HepG2 (cell line): ENCODE results near the gene NPY. TPM values are rescaled to one million over a fixed set of nuclear protein-coding genes. Genes with fewer than 3 reads are reported as not detected.

Experiments used
- ATAC-seq: fragments of 200-7000 bp; cut with Tn5 transposase; 3 replicates; pipeline ENCODE4 v1.9.1; 2020; ENCODE audit warnings: mild to moderate bottlenecking, moderate library complexity
- BruUV-seq: library from RNA; stranded (reverse); fragments of 400-500 nt; replicated peaks from 2 replicates; lab custom pipeline; 2021; lab: Mats Ljungman, UMichigan
- CTCF ChIA-PET: fragments of 300-600 bp; formaldehyde crosslinking; extraction: SDS; loops from one replicate; lab custom pipeline; 2021; ENCODE audit warnings: low total read pairs, inconsistent platforms, low intra/inter-chr PET ratio; lab: Yijun Ruan, JAX
- POLR2A ChIA-PET: fragments of 350-600 bp; sonication (Branson Sonifier 250); formaldehyde crosslinking; loops from one replicate; lab custom pipeline; 2020; ENCODE audit warnings: antibody characterized with exemption, inconsistent platforms; lab: Yijun Ruan, JAX
- DNase-seq: peaks from one replicate; pipeline ENCODE4 v3.0.0-alpha.2; 2015; ENCODE audit warnings: low spot score
- FAIRE-seq: peaks from 3 replicates; lab custom pipeline; 2011; peaks lifted over from hg19 to GRCh38; lab: Jason Lieb, UNC
- H2AFZ ChIP-seq: one replicate; pipeline ENCODE4 v1.6.1; 2011; ENCODE audit warnings: low read length, inconsistent platforms
- H3K27ac ChIP-seq: fragments of 300-600 bp; 3 replicates; pipeline ENCODE4 v1.8.0; 2011; ENCODE audit warnings: mixed run types, mild to moderate bottlenecking, mixed read lengths, low read length, inconsistent platforms; ENCODE audit not compliant: insufficient read depth; ENCODE audit errors: extremely low read length
- H3K27me3 ChIP-seq, 2 experiments: fragments of 200-600 bp in 1 of 2; 2 replicates in 1 of 2; 3 replicates in 1 of 2; pipeline versions ENCODE4 v1.6.0 to v1.8.0; 2011; ENCODE audit warnings: low read length in 2 of 2, mild to moderate bottlenecking in 2 of 2, moderate library complexity in 2 of 2, inconsistent platforms in 1 of 2; ENCODE audit not compliant: insufficient read depth in 2 of 2, control insufficient read depth in 1 of 2
- H3K36me3 ChIP-seq, 2 experiments: fragments of 200-600 bp in 1 of 2; replicated peaks in 1 of 2; 2 replicates in 1 of 2; 3 replicates in 1 of 2; pipeline versions ENCODE4 v1.5.1 to v1.8.0; 2011; ENCODE audit warnings: low read length in 2 of 2, inconsistent platforms in 1 of 2; ENCODE audit not compliant: insufficient read depth in 2 of 2, control insufficient read depth in 1 of 2
- H3K4me1 ChIP-seq: 2 replicates; pipeline ENCODE4 v1.5.1; 2012; ENCODE audit warnings: low read length, inconsistent platforms; ENCODE audit not compliant: insufficient read depth
- H3K4me2 ChIP-seq: 2 replicates; pipeline ENCODE4 v1.6.0; 2011; ENCODE audit warnings: low read depth, low read length, inconsistent platforms
- H3K4me3 ChIP-seq, 3 experiments: fragments of 200-600 bp in 1 of 3; sonication (generic), shearing (Covaris generic) in 1 of 3; replicated peaks in 1 of 3; 2 replicates each; pipeline ENCODE4 v1.5.1; 2011 to 2016; ENCODE audit warnings: low read length in 3 of 3, inconsistent platforms in 2 of 3, low read depth in 2 of 3, mild to moderate bottlenecking in 2 of 3, control low read depth in 1 of 3, mixed read lengths in 1 of 3; ENCODE audit not compliant: insufficient read depth in 1 of 3
- H3K79me2 ChIP-seq: one replicate; pipeline ENCODE4 v1.6.1; 2011; ENCODE audit warnings: low read length, inconsistent platforms; ENCODE audit not compliant: insufficient read depth
- H3K9ac ChIP-seq: 2 replicates; pipeline ENCODE4 v1.6.0; 2011; ENCODE audit warnings: mild to moderate bottlenecking, low read depth, low read length, inconsistent platforms; ENCODE audit not compliant: insufficient read depth
- H3K9me3 ChIP-seq: 2 replicates; pipeline ENCODE4 v1.5.1; 2012; ENCODE audit warnings: mild to moderate bottlenecking, low read length
- H4K20me1 ChIP-seq: 2 replicates; pipeline ENCODE4 v1.6.0; 2011; ENCODE audit warnings: inconsistent platforms, mild to moderate bottlenecking, low read length, moderate library complexity; ENCODE audit not compliant: insufficient read depth
- HMG20B ChIP-seq: conservative IDR thresholded peaks from 2 replicates; pipeline ENCODE4 v1.6.1; 2016; ENCODE audit warnings: missing genetic modification reagents, missing compliant biosample characterization
- MAFK ChIP-seq, 2 experiments: IDR thresholded peaks in 1 of 2; conservative IDR thresholded peaks in 1 of 2; 2 replicates each; pipeline ENCODE4 v1.6.1; 2011; ENCODE audit warnings: improper control_type of control experiment in 2 of 2, low read length in 2 of 2
- PLSCR1 ChIP-seq: sonication (generic); formaldehyde crosslinking; IDR thresholded peaks from 2 replicates; pipeline ENCODE4 v1.5.0; 2020; ENCODE audit warnings: missing genetic modification reagents, mild to moderate bottlenecking, borderline replicate concordance
- RAD51 ChIP-seq: fragments of 450-650 bp; IDR thresholded peaks from 2 replicates; pipeline ENCODE4 v1.6.1; 2016; ENCODE audit warnings: borderline replicate concordance
- TAF1 ChIP-seq: sonication (generic); formaldehyde crosslinking; IDR thresholded peaks from 2 replicates; pipeline ENCODE4 v1.4.0; 2020; ENCODE audit warnings: missing genetic modification reagents
- ZBTB3 ChIP-seq: sonication (generic); formaldehyde crosslinking; IDR thresholded peaks from 2 replicates; pipeline ENCODE4 v1.4.0; 2020; ENCODE audit warnings: low read depth, mild to moderate bottlenecking, moderate library complexity, missing genetic modification reagents, borderline replicate concordance
- ZBTB7B ChIP-seq: sonication (generic); formaldehyde crosslinking; IDR thresholded peaks from 2 replicates; pipeline ENCODE4 v1.4.0; 2020; ENCODE audit warnings: missing genetic modification reagents
- ZNF124 ChIP-seq: sonication (generic); formaldehyde crosslinking; IDR thresholded peaks from 2 replicates; pipeline ENCODE4 v1.4.0; 2020; ENCODE audit warnings: missing genetic modification reagents
- ZNF234 ChIP-seq: sonication (generic); formaldehyde crosslinking; conservative IDR thresholded peaks from 2 replicates; pipeline ENCODE4 v1.5.1; 2020; ENCODE audit warnings: mild to moderate bottlenecking, missing genetic modification reagents
- ZNF275 ChIP-seq: sonication (generic); formaldehyde crosslinking; IDR thresholded peaks from 2 replicates; pipeline ENCODE4 v1.8.0; 2022; ENCODE audit warnings: missing genetic modification reagents, mild to moderate bottlenecking, inconsistent platforms, borderline replicate concordance
- ZNF296 ChIP-seq: sonication (generic); formaldehyde crosslinking; conservative IDR thresholded peaks from 2 replicates; pipeline ENCODE4 v1.5.0; 2020; ENCODE audit warnings: mild to moderate bottlenecking, missing genetic modification reagents
- ZNF501 ChIP-seq: sonication (generic); formaldehyde crosslinking; IDR thresholded peaks from 2 replicates; pipeline ENCODE4 v1.5.1; 2020; ENCODE audit warnings: mild to moderate bottlenecking, moderate library complexity, missing genetic modification reagents
- ZNF761 ChIP-seq: sonication (generic); formaldehyde crosslinking; conservative IDR thresholded peaks from 2 replicates; pipeline ENCODE4 v1.4.0; 2020; ENCODE audit warnings: mild to moderate bottlenecking, missing genetic modification reagents
- WGBS: methylation state at CpG from one replicate; pipeline ENCODE4 v1.1.6; 2017; ENCODE audit warnings: low lambda C conversion rate; 5-methylcytosine and 5-hydroxymethylcytosine counted together
- in situ Hi-C: cut with HindIII; loops from 2 replicates; pipeline ENCODE4 v1.10.0; 2017; ENCODE audit warnings: low pct_unique_long_range_greater_than_20kb; ENCODE audit not compliant: extremely low pct_ligation_motif_present
- intact Hi-C: fragments of 100-400 bp; cut with micrococcal nuclease; formaldehyde crosslinking; loops from one replicate; pipeline ENCODE4 v1.10.0; 2022; ENCODE audit not compliant: unreplicated experiment
- polyA plus RNA-seq, 8 experiments: library from polyadenylated mRNA; depleted of rRNA in 3 of 8; stranded (reverse) in 7 of 8; unstranded in 1 of 8; fragments of >200 nt; fragmentation: Illumina TruSeq in 4 of 8; extraction: Trizol in 4 of 8; gene quantifications; 2 replicates each; pipeline versions ENCODE4 v1.2.1 to v1.2.3, GENCODE V29; 2011 to 2016; ENCODE audit warnings: low read depth in 4 of 8, missing spikeins in 1 of 8, mixed read lengths in 1 of 8; ENCODE audit not compliant: insufficient read depth in 1 of 8
- total RNA-seq, 5 experiments: library from RNA; depleted of rRNA; stranded (reverse); fragments of >200 nt; fragmentation: Illumina TruSeq; extraction: Trizol; gene quantifications; 2 replicates each; pipeline ENCODE4 v1.2.3, GENCODE V29; 2016; ENCODE audit warnings: low read depth in 1 of 5
- TF ChIP-seq, protein P1 (sequence below): sonication (generic); formaldehyde crosslinking; IDR thresholded peaks from 2 replicates; pipeline ENCODE4 v1.4.0; 2020; ENCODE audit warnings: mild to moderate bottlenecking, missing genetic modification reagents

NPY gene
- total and polyA plus RNA-seq, 2 of the 13 experiments (the other 11 are each of a cell fraction or from before 2014, with no cell fraction given): not detected

DNA sequence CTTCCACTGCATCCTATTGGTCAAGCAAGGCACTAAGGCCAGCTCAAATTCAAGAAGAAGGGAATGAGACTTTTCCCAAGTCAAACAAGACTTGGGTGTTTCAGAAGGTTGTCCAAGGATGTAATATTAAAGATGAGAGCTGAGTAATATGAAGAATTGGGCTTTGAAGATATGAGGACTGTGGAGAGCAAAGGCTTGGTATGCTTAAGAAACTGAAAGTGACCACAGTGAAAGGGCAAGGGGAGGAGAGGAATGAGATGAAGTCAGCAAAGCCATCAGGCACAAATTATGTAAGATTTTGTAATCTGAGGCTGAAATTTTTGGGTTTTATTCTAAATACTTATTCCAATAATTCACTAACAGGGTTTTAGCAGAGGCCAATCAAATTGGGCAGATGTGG, 38.6 kb upstream of the NPY start (continued):
- TF ChIP-seq ZNF124 (CRISPR knock-in tag) (no peak), ZBTB3 (CRISPR knock-in tag) (no peak)

GRCh38 chr7:24249266-24249665, 34.7 kb upstream of the NPY start:
- Histone ChIP-seq H3K4me3 (no peak overlapping the region), H3K4me2 (no peak overlapping the region), H3K79me2 (no peaks in the 10 kb centered on the region), H3K27me3 (no peaks in the 10 kb centered on the region), H3K36me3 (no peaks in the 10 kb centered on the region), H2AFZ (no peak overlapping the region), H4K20me1 (no peaks in the 10 kb centered on the region), H3K9ac (no peak overlapping the region), H3K27ac (no peak overlapping the region), H3K4me1 (no peaks in the 10 kb centered on the region), H3K9me3 (no peaks in the 10 kb centered on the region)
- no TSS peak for BruUV-seq
- ATAC-seq (no peak), FAIRE-seq (no peak), DNase-seq (no peak)
- WGBS: 9% methylated on average over 7 of the region's 7 CpGs
- intact Hi-C loops: no loop called here
- ChIA-PET POLR2A (no interaction called here), CTCF (no interaction called here)
- in situ Hi-C loops: no loop called here
- no peak for TF ChIP-seq TAF1 (CRISPR knock-in tag)
- TF ChIP-seq RAD51: no peak
- no peak for TF ChIP-seq ZNF501 (CRISPR knock-in tag)
- TF ChIP-seq ZNF296: no peak
- TF ChIP-seq PLSCR1 (CRISPR knock-in tag): no peak
- no peak for TF ChIP-seq ZNF234 (CRISPR knock-in tag)
- TF ChIP-seq, protein P1, sequence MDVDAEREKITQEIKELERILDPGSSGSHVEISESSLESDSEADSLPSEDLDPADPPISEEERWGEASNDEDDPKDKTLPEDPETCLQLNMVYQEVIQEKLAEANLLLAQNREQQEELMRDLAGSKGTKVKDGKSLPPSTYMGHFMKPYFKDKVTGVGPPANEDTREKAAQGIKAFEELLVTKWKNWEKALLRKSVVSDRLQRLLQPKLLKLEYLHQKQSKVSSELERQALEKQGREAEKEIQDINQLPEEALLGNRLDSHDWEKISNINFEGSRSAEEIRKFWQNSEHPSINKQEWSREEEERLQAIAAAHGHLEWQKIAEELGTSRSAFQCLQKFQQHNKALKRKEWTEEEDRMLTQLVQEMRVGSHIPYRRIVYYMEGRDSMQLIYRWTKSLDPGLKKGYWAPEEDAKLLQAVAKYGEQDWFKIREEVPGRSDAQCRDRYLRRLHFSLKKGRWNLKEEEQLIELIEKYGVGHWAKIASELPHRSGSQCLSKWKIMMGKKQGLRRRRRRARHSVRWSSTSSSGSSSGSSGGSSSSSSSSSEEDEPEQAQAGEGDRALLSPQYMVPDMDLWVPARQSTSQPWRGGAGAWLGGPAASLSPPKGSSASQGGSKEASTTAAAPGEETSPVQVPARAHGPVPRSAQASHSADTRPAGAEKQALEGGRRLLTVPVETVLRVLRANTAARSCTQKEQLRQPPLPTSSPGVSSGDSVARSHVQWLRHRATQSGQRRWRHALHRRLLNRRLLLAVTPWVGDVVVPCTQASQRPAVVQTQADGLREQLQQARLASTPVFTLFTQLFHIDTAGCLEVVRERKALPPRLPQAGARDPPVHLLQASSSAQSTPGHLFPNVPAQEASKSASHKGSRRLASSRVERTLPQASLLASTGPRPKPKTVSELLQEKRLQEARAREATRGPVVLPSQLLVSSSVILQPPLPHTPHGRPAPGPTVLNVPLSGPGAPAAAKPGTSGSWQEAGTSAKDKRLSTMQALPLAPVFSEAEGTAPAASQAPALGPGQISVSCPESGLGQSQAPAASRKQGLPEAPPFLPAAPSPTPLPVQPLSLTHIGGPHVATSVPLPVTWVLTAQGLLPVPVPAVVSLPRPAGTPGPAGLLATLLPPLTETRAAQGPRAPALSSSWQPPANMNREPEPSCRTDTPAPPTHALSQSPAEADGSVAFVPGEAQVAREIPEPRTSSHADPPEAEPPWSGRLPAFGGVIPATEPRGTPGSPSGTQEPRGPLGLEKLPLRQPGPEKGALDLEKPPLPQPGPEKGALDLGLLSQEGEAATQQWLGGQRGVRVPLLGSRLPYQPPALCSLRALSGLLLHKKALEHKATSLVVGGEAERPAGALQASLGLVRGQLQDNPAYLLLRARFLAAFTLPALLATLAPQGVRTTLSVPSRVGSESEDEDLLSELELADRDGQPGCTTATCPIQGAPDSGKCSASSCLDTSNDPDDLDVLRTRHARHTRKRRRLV (CRISPR knock-in tag): no peak
- TF ChIP-seq ZNF761 (CRISPR knock-in tag): no peak
- TF ChIP-seq HMG20B (CRISPR knock-in tag): no peak
- TF ChIP-seq ZBTB7B (CRISPR knock-in tag): no peak
- TF ChIP-seq ZNF275: no peak
- TF ChIP-seq MAFK (conservative IDR thresholded peaks at IDR 0.05 in 1 of 2, IDR thresholded peaks at IDR 0.05 in 1 of 2; ENCODE audit: low read length in 2 of 2): no peak
